Stimulated activated CD4-positive, alpha-beta T cell treated with anti-CD3 and anti-CD28 coated beads, TNF-alpha, amount 100 ng/mL, for 4 hours (primary cell): ENCODE measurements around the gene ENTPD6.
A peak's percentile ranks its signal among the peaks of the same experiment; 100 is the strongest.
"Not testable (repeated sequence)": the region's sequence is repeated elsewhere in the genome, so short reads cannot be mapped to it uniquely, and the experiment has no call there.

Experiments
- DNase-seq, 3 experiments: peaks; one replicate each; pipeline ENCODE4 v3.0.0-alpha.2; 2020; ENCODE audit warnings: low read depth in 3 of 3

Gene ENTPD6

DNA sequence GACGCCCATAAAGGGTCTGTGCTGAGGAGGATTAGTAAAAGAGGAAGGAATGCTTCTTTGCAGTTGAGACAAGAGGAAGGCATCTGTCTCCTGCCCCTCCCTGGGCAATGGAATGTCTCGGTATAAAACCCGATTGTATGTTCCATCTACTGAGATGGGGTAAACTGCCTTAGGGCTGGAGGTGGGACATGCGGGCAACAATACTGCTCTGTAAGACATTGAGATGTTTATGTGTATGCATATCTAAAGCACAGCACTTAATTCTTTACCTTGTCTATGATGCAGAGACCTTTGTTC is 46.1 kb downstream of the ENTPD6 start:
- not testable (repeated sequence) for DNase-seq

DNA sequence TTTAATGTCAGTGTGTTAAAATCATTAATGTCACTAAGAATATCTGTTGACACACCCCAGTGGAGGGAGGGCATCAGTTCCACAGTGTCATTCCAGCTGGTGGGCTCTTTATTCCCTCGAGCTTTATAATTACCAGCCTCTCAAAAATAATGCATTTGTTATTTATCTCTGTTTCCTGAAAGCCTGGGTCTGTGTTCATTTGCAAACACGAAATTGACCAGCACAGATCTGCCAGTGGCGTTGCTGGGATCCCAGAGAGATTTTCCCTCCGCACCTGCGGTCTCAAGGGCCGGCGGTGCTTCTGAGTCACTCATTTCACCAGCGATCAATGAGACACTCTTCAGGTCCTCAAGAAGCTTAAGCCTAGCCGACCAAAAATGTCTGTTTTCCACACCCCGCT is 46.7 kb downstream of the ENTPD6 start:
- DNase-seq, result no peak

- no peak for DNase-seq
These were observed 48.0 kb downstream of the ENTPD6 start for GRCh38 chr20:25243416-25243979.

GRCh38 chr20:25244976-25245375 is 49.5 kb downstream of the ENTPD6 start:
- no peak for DNase-seq

DNA sequence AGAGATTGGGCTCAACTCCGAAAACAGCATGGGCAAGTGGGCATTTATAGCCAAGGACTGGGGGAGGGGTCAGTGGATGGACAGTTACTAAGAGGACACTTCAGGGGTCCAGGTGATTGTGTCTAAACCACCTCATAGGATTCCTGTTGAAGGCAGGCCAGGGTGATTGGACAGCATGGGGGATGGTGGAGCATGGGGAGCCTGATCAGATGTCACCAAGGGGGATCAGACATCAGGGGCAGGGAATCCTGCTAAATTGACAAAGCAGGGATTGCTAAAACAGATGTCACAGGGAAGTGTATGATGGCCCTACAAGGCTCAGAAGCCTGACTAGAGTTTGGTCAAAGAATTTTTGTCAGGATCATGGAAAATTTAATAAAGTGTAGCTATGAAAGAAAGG is 49.9 kb downstream of the ENTPD6 start:
- no peak for DNase-seq

GRCh38 chr20:25246182-25246999 is 50.9 kb downstream of the ENTPD6 start:
- DNase-seq, result no peak

DNA sequence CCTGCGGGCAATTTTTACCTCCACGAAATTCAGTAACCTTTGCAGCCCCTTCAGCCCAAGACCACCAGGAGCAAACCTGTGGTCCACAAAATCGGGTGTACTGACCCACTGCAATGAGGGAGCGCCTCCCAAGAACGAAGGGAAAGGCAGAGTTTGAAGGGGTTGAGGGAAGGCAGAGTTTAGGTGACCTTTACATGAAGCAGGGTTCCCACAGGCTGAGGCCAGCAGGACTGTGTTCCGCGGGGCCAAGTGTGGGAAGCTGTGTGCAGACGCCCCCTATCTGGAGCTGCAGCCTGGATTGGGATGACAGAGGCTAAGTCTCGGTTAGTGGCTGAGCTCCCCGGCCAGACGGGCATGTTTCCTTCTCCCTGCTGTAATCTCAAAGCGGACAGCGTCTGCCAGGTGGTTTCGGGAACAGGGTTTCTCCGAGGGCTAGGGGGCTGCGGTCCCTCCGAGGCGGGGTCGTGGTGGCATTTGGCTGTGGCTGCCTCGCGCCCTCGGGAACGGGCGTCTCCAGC is 51.5 kb downstream of the ENTPD6 start:
- no peak for DNase-seq

DNA sequence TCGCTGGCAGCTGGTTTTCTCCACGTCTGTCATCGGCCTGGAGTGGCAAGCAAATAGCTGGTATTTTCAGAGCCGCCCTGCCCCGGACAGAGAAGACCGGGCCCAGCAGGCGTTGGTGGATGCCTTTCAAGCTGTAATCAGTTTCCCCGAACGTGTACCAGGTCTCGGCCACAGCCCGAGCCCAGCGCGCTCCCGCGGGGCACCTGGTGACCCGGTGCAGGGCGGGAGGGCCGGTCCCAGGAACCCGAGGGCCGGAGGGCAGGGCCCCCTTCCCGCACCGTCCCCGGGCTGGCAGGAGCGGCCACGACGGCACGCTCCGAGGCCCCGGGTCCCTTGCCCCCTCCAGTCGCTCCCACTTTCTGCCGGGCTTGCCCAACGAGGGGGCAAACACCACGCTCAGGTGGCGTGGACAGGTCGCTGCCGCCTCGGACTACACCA is 52.0 kb downstream of the ENTPD6 start:
- DNase-seq, result no peak

DNA sequence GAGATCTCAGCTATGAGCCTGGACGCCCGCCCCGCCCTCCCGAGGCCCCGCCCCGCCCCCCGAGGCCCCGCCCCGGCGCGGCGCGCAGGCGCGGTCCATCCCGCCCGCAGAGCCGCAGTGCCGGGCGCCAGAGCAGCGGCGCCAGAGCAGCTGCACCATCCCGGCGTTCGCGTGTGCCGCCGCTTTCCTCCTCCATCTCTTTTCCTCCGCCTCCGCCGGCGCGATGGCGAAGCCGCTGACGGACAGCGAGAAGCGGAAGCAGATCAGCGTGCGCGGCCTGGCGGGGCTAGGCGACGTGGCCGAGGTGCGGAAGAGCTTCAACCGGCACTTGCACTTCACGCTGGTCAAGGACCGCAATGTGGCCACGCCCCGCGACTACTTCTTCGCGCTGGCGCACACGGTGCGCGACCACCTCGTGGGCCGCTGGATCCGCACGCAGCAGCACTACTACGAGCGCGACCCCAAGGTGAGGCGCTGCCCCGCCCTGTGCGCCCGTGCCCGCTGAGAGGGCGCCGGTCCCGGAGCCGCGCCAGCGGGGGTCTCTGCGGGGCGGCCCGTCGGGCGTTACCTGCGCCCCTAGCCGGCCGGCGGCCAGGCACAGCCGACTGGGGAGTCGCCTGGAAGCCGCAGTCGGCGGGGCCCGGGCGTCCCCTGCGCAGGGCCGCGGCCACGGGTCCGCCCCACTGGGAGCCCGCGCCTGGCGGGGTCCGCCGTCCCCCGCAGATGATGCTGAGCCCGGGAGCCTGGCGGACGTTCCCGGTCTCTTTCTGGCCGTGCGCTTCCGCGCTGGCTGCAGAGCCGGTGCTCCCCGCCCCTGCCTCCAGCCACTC is 52.7 kb downstream of the ENTPD6 start, which contains the start of gene PYGB:
TSS of gene PYGB (plus strand) at position 130 of the 830 bp plus-strand sequence. CDS start at position 224, 94 bp downstream.
- peak; percentile 59 to 60 (median 60) for DNase-seq

DNA sequence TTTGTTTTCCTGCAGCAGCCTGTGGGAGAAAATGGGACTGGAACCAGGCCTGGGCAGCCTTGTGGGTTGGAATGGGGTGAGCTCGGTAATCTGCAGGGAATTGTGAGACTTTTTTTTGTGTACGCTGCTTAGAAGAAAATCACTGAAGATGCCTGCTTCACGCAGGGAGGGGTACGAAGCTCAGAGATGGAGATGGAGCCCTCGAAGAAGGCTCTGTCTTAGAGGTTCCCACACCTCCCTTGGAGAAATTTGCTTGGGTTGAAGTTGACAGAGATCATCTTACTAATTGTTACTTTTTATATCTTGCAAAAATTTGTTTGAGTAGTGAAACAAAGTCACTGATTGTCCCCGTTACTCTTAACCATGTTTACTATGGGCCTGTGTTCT is 53.3 kb downstream of the ENTPD6 start:
- DNase-seq, result no peak

GRCh38 chr20:25249198-25249931 is 53.9 kb downstream of the ENTPD6 start:
- no peak for DNase-seq

DNA sequence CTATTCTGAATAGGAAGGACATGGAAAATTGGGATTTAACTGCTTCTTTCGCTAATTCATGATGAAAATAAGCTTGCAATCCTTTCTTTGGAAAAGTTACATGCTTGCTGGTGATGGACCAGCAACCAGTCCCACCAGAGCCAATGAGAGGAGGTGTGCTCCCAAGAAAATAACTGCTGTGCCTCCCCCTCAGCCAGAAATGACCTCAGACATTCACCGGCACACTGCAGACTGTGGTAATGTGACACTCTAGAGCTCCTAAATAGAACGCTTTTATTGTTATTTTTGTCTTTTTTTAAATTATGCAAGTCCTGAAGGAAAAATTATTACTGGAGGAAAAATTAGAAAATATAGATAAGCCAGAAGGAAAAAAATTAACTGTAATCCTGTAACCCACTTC is 55.0 kb downstream of the ENTPD6 start:
- DNase-seq, result no peak

- DNase-seq, result no peak
These were observed 55.5 kb downstream of the ENTPD6 start for GRCh38 chr20:25251019-25251418.

DNA sequence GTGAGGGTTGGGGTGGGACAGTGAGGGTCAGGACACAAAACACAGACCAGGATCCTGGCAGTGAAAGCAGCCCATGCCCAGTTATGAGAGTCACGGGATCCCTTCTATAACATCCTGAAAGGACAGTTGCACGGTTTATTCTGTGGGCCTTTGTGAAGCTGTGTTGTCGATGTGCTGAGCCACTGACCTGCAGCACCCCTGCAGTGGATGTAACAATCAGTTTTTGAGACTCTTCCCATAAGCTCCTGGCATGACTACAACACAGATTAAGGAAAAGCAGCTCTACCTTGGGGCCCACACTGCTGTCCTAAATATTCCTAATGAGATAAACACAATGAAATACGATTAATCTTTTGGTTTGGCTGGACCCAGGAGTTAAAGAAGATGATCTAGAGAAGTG is 56.0 kb downstream of the ENTPD6 start:
- no peak for DNase-seq

DNA sequence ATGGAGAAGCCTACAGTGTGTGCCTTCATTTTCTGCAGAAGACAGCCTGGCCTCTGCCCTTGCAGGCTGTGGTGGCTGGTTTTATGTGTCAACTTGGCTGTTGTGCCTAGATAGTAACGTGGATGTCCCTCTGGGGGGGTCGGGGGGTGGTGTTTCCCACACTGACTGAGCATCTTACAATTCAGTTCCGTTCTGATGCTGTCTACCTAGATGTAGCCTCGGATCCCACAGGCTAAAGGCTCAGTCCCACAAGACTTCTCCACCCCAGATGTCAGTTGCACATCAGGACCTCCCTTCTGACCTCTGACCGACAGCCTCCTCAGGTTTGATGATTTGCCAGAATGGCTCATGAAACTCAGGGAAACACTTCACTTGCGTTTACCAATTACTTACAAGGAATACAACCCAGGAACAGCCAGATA is 56.7 kb downstream of the ENTPD6 start:
- no peak for DNase-seq

DNA sequence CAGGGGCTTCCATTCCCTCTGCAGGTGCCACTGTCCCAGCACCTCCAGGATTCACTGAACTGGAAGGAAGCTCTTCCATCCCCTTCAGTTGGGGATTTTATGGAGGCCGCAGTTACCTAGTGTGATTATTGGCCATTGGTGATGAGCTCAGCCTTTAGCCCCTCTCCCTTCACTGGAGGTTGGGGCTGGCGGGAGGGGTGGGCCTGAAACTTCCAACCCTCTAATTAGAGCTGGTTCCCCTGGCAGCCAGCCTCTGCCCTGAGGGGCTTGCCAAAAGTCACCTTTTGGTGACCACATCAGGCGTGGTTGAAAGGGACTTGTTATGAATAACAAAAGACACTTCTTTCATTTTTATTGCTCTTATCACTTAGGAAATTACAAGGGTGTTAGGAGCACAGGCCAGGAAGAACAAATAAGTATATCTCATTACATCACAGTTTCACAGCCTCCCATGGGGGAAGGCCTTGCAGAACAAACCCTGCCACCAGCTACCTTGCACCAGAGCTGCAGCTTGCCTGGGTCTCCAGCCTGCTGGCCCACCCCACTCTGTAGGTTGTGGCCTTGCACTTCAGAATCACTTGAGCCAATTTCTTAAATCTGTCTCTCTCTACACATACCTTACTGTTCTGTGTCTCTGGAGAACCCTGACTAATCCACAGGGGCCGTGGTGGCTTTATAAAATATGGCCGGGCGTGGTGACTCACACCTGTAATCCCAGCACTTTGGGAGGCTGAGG is 57.3 kb downstream of the ENTPD6 start:
- DNase-seq, result no peak

DNA sequence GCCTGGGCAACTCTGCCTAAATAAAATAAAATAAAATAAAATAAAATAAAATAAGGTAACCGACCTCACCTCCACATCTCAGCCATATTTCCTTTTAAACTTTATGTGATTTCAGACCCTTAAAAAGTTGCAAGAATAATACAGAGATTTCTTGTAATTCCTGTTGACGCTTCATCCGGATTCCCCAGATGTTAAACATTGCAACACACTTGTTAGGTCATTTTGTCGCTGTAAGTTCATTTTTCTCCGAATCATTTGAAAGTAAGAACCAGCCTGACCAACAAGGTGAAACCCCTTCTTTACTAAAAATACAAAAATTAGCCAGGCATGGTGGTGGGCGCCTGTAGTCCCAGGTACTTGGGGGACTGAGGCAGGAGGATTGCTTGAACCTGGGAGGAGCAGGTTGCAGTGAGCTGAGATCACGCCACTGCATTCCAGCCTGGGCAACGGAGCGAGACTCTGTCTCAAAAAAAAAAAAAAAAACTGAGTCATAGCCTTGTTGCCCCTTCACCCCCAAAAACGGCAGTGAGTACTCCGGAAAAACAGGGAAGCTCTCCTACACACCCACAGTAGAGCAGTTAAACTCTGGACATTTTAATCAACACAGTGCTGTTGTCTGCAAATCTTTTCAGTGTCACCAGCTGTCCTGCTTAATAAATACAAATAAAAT is 58.2 kb downstream of the ENTPD6 start:
- no peak for DNase-seq

GRCh38 chr20:25254571-25254970 is 59.1 kb downstream of the ENTPD6 start:
- DNase-seq, result no peak

- no peak for DNase-seq
These were observed 59.6 kb downstream of the ENTPD6 start for GRCh38 chr20:25254986-25255680.
